ENCODE results near the gene PRSS33. TPM values are rescaled to one million over a fixed set of nuclear protein-coding genes. Genes with fewer than 3 reads are reported as not detected.

Gene PRSS33
- not detected for total RNA-seq
- polyA plus RNA-seq: not detected

GRCh38 chr16:2787406-2787805 lies at the start of gene PRSS33:
PRSS33 (minus strand) TSS chr16:2787560; CDS start chr16:2786547, 1,013 bp downstream.
- no peaks in the 10 kb centered on the region for H3K36me3 Mint-ChIP-seq
- Histone ChIP-seq H3K4me1 (ENCODE audit: insufficient read depth, low read length) (peaks cover 16% of the 10 kb centered on the region), H3K27me3 (ENCODE audit: insufficient read depth, low read length) (no peaks in the 10 kb centered on the region), H3K27ac (ENCODE audit: low read depth, low read length) (no peak within 1 kb of the TSS), H3K9me3 (ENCODE audit: control insufficient read depth in 1 of 2, low read length in 2 of 2) (no peaks in the 10 kb centered on the region), H3K4me3 (ENCODE audit: low read length in 2 of 2) (no peak within 1 kb of the TSS), H3K36me3 (ENCODE audit: insufficient read depth, low read length) (no peaks in the 10 kb centered on the region)
- POLR2A ChIA-PET (ENCODE audit: partially characterized antibody): interaction anchor here (1.2 to 3.2 kb wide), 2 partner anchors 10 to 34 kb away, joined by 4 to 14 read pairs; partner anchors contain the start of gene ELOB
- peak within 1 kb of the TSS in 4 of 8 donors; percentile 21 to 54 (median 26) for H3K4me3 Mint-ChIP-seq
- CTCF ChIA-PET (ENCODE audit: partially characterized antibody): no interaction called here
- intact Hi-C loops (cut with micrococcal nuclease): no loop called here
- H3K27ac Mint-ChIP-seq: no peak within 1 kb of the TSS
- DNase-seq: no peak
- peaks cover 15 to 22% of the 10 kb centered on the region in 2 donors for H3K27me3 Mint-ChIP-seq
- no peaks in the 10 kb centered on the region for H3K9me3 Mint-ChIP-seq
- peaks cover 1 to 8% (median 5%) of the 10 kb centered on the region in 4 donors for H3K4me1 Mint-ChIP-seq

GRCh38 chr16:2836646-2837508 lies 49.5 kb upstream of the PRSS33 start:
- Mint-ChIP-seq H3K36me3 (no peaks in the 10 kb centered on the region), H3K9me3 (no peaks in the 10 kb centered on the region), H3K27me3 (peaks cover 0 to 11% of the 10 kb centered on the region in 2 donors), H3K4me3 (no peak overlapping the region), H3K27ac (peak overlapping the region in 4 of 7 donors; percentile 24 to 75 (median 52)), H3K4me1 (peaks cover 7 to 41% (median 23%) of the 10 kb centered on the region in 4 donors)
- POLR2A ChIA-PET (ENCODE audit: partially characterized antibody): interaction anchor here (1.4 kb wide), 1 partner anchor 31 kb away, joined by 3 read pairs; no protein-coding TSS in a partner anchor
- Histone ChIP-seq H3K4me1 (ENCODE audit: insufficient read depth, low read length) (peaks cover 25% of the 10 kb centered on the region), H3K4me3 (ENCODE audit: low read length in 2 of 2) (no peak overlapping the region), H3K27ac (ENCODE audit: low read depth, low read length) (no peak overlapping the region), H3K9me3 (ENCODE audit: control insufficient read depth in 1 of 2, low read length in 2 of 2) (no peaks in the 10 kb centered on the region), H3K27me3 (ENCODE audit: insufficient read depth, low read length) (no peaks in the 10 kb centered on the region), H3K36me3 (ENCODE audit: insufficient read depth, low read length) (no peaks in the 10 kb centered on the region)
- DNase-seq: no peak
- CTCF ChIA-PET (ENCODE audit: partially characterized antibody): interaction anchor here (1.2 kb wide), 1 partner anchor 32 kb away, joined by 3 read pairs; no protein-coding TSS in a partner anchor
- intact Hi-C loops (cut with micrococcal nuclease): no loop called here

- Histone ChIP-seq H3K36me3 (ENCODE audit: insufficient read depth, low read length) (no peaks in the 10 kb centered on the region), H3K4me1 (ENCODE audit: insufficient read depth, low read length) (peaks cover 15% of the 10 kb centered on the region), H3K9me3 (ENCODE audit: control insufficient read depth in 1 of 2, low read length in 2 of 2) (no peaks in the 10 kb centered on the region), H3K27me3 (ENCODE audit: insufficient read depth, low read length) (no peaks in the 10 kb centered on the region), H3K27ac (ENCODE audit: low read depth, low read length) (no peak overlapping the region), H3K4me3 (ENCODE audit: low read length in 2 of 2) (no peak overlapping the region)
- peaks cover 4 to 15% of the 10 kb centered on the region in 2 donors for H3K27me3 Mint-ChIP-seq
- no peak overlapping the region for H3K27ac Mint-ChIP-seq
- ChIA-PET POLR2A (ENCODE audit: partially characterized antibody) (interaction anchor here (1.4 kb wide), 1 partner anchor 32 kb away, joined by 3 read pairs; no protein-coding TSS in a partner anchor), CTCF (ENCODE audit: partially characterized antibody) (interaction anchor here (1.2 kb wide), 1 partner anchor 33 kb away, joined by 3 read pairs; no protein-coding TSS in a partner anchor)
- intact Hi-C loops (cut with micrococcal nuclease): no loop called here
- no peak overlapping the region for H3K4me3 Mint-ChIP-seq
- no peaks in the 10 kb centered on the region for H3K36me3 Mint-ChIP-seq
- H3K4me1 Mint-ChIP-seq: peaks cover 4 to 33% (median 18%) of the 10 kb centered on the region in 4 donors
- no peak for DNase-seq
- H3K9me3 Mint-ChIP-seq: no peaks in the 10 kb centered on the region
Observed at GRCh38 chr16:2835638-2836493, 48.5 kb upstream of the PRSS33 start.

- Histone ChIP-seq H3K4me3 (ENCODE audit: low read length in 2 of 2) (no peak overlapping the region), H3K9me3 (ENCODE audit: control insufficient read depth in 1 of 2, low read length in 2 of 2) (no peaks in the 10 kb centered on the region), H3K27me3 (ENCODE audit: insufficient read depth, low read length) (no peaks in the 10 kb centered on the region), H3K36me3 (ENCODE audit: insufficient read depth, low read length) (no peaks in the 10 kb centered on the region), H3K27ac (ENCODE audit: low read depth, low read length) (no peak overlapping the region), H3K4me1 (ENCODE audit: insufficient read depth, low read length) (peaks cover 6% of the 10 kb centered on the region)
- CTCF ChIA-PET (ENCODE audit: partially characterized antibody): no interaction called here
- peak overlapping the region in 1 of 7 donors; percentile 54 for H3K27ac Mint-ChIP-seq
- no peak overlapping the region for H3K4me3 Mint-ChIP-seq
- peaks cover 4 to 26% (median 15%) of the 10 kb centered on the region in 4 donors for H3K4me1 Mint-ChIP-seq
- no peak for DNase-seq
- no peaks in the 10 kb centered on the region for H3K9me3 Mint-ChIP-seq
- no peaks in the 10 kb centered on the region for H3K36me3 Mint-ChIP-seq
- peaks cover 4 to 16% of the 10 kb centered on the region in 2 donors for H3K27me3 Mint-ChIP-seq
- intact Hi-C loops (cut with micrococcal nuclease): no loop called here
- POLR2A ChIA-PET (ENCODE audit: partially characterized antibody): no interaction called here
Observed at GRCh38 chr16:2834968-2835367, 47.6 kb upstream of the PRSS33 start.

GRCh38 chr16:2833776-2834175 lies 46.4 kb upstream of the PRSS33 start:
- H3K27me3 ChIP-seq (ENCODE audit: insufficient read depth, low read length): no peaks in the 10 kb centered on the region
- intact Hi-C loops (cut with micrococcal nuclease): no loop called here
- CTCF ChIA-PET (ENCODE audit: partially characterized antibody): no interaction called here

GRCh38 chr16:2831203-2831602 lies 43.8 kb upstream of the PRSS33 start:
- H3K4me1 Mint-ChIP-seq: no peaks in the 10 kb centered on the region

More at GRCh38 chr16:2833776-2834175, 46.4 kb upstream of the PRSS33 start:
- Mint-ChIP-seq H3K36me3 (no peaks in the 10 kb centered on the region), H3K9me3 (no peaks in the 10 kb centered on the region), H3K27me3 (peaks cover 4 to 16% of the 10 kb centered on the region in 2 donors), H3K27ac (no peak overlapping the region), H3K4me1 (peaks cover 2 to 14% (median 11%) of the 10 kb centered on the region in 4 donors), H3K4me3 (no peak overlapping the region)
- Histone ChIP-seq H3K36me3 (ENCODE audit: insufficient read depth, low read length) (no peaks in the 10 kb centered on the region), H3K4me1 (ENCODE audit: insufficient read depth, low read length) (peaks cover under 1% of the 10 kb centered on the region), H3K27ac (ENCODE audit: low read depth, low read length) (no peak overlapping the region), H3K9me3 (ENCODE audit: control insufficient read depth in 1 of 2, low read length in 2 of 2) (no peaks in the 10 kb centered on the region), H3K4me3 (ENCODE audit: low read length in 2 of 2) (no peak overlapping the region)
- DNase-seq: no peak
- POLR2A ChIA-PET (ENCODE audit: partially characterized antibody): no interaction called here

GRCh38 chr16:2830355-2830695 lies 43.0 kb upstream of the PRSS33 start:
- CTCF ChIA-PET (ENCODE audit: partially characterized antibody): no interaction called here

More at GRCh38 chr16:2831203-2831602, 43.8 kb upstream of the PRSS33 start:
- peak overlapping the region in 1 of 7 donors; percentile 42 for H3K27ac Mint-ChIP-seq
- no peaks in the 10 kb centered on the region for H3K36me3 ChIP-seq (ENCODE audit: insufficient read depth, low read length)
- ChIA-PET POLR2A (ENCODE audit: partially characterized antibody) (no interaction called here), CTCF (ENCODE audit: partially characterized antibody) (no interaction called here)
- H3K27ac ChIP-seq (ENCODE audit: low read depth, low read length): no peak overlapping the region
- no peaks in the 10 kb centered on the region for H3K36me3 Mint-ChIP-seq
- DNase-seq: no peak
- no peaks in the 10 kb centered on the region for H3K4me1 ChIP-seq (ENCODE audit: insufficient read depth, low read length)
- peak overlapping the region in 1 of 8 donors; percentile 71 for H3K4me3 Mint-ChIP-seq
- intact Hi-C loops (cut with micrococcal nuclease): no loop called here
- H3K27me3 Mint-ChIP-seq: peaks cover 4 to 10% of the 10 kb centered on the region in 2 donors
- H3K27me3 ChIP-seq (ENCODE audit: insufficient read depth, low read length): no peaks in the 10 kb centered on the region
- H3K4me3 ChIP-seq (ENCODE audit: low read length in 2 of 2): no peak overlapping the region
- H3K9me3 Mint-ChIP-seq: no peaks in the 10 kb centered on the region
- H3K9me3 ChIP-seq (ENCODE audit: control insufficient read depth in 1 of 2, low read length in 2 of 2): no peaks in the 10 kb centered on the region

More at GRCh38 chr16:2830355-2830695, 43.0 kb upstream of the PRSS33 start:
- DNase-seq: no peak
- Histone ChIP-seq H3K27me3 (ENCODE audit: insufficient read depth, low read length) (no peaks in the 10 kb centered on the region), H3K27ac (ENCODE audit: low read depth, low read length) (no peak overlapping the region), H3K36me3 (ENCODE audit: insufficient read depth, low read length) (no peaks in the 10 kb centered on the region), H3K4me3 (ENCODE audit: low read length in 2 of 2) (no peak overlapping the region), H3K9me3 (ENCODE audit: control insufficient read depth in 1 of 2, low read length in 2 of 2) (no peaks in the 10 kb centered on the region), H3K4me1 (ENCODE audit: insufficient read depth, low read length) (no peaks in the 10 kb centered on the region)
- Mint-ChIP-seq H3K27me3 (peaks cover 4 to 10% of the 10 kb centered on the region in 2 donors), H3K27ac (no peak overlapping the region), H3K9me3 (no peaks in the 10 kb centered on the region), H3K36me3 (no peaks in the 10 kb centered on the region), H3K4me3 (no peak overlapping the region), H3K4me1 (no peaks in the 10 kb centered on the region)
- POLR2A ChIA-PET (ENCODE audit: partially characterized antibody): no interaction called here
- intact Hi-C loops (cut with micrococcal nuclease): no loop called here

Measured in CD4-positive, alpha-beta memory T cell (primary cell).